HG03196 (cell line): Measurements from ENCODE around the gene MRM3.
"Not testable (repeated sequence)": the region's sequence is repeated elsewhere in the genome, so short reads cannot be mapped to it uniquely, and the experiment has no call there.

Experiments used
- ATAC-seq: cut with Tn5 transposase; IDR thresholded peaks from one replicate; pipeline ENCODE4 v1.9.1; 2021; ENCODE audit not compliant: unreplicated experiment

MRM3 gene

GRCh38 chr17:781805-782731 lies at the start of gene MRM3, which contains the start of gene GLOD4:
TSS of gene MRM3 (plus strand) at chr17:782353. CDS start at chr17:782379, 26 bp downstream.
TSS of gene GLOD4 (minus strand) at chr17:782280. CDS start at chr17:782255, 25 bp downstream.
- peak; percentile 84 for ATAC-seq

GRCh38 chr17:732902-733720 lies 49.0 kb upstream of the MRM3 start:
- ATAC-seq, result peak; percentile 19

DNA sequence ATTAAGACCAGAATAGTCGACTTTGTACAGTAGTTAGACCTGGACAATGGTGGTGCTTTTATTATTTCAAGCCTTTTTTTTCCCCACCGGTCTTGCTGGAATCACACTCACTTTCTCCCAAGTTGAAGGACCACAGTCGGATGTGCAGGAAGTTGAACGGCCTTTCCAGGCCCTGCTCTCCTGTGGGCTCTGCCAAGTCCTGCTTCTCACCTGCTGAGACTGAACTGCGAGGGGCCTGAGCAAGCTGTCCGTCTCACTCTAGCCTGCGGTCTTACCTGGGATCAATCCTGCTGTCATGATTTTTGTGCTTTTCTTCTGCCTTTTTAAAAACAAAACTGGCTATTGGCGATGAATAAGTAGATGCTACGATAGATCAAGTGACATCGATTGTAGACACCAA lies 48.4 kb upstream of the MRM3 start:
- no peak for ATAC-seq

GRCh38 chr17:737561-738113 lies 44.5 kb upstream of the MRM3 start:
- ATAC-seq, result no peak

DNA sequence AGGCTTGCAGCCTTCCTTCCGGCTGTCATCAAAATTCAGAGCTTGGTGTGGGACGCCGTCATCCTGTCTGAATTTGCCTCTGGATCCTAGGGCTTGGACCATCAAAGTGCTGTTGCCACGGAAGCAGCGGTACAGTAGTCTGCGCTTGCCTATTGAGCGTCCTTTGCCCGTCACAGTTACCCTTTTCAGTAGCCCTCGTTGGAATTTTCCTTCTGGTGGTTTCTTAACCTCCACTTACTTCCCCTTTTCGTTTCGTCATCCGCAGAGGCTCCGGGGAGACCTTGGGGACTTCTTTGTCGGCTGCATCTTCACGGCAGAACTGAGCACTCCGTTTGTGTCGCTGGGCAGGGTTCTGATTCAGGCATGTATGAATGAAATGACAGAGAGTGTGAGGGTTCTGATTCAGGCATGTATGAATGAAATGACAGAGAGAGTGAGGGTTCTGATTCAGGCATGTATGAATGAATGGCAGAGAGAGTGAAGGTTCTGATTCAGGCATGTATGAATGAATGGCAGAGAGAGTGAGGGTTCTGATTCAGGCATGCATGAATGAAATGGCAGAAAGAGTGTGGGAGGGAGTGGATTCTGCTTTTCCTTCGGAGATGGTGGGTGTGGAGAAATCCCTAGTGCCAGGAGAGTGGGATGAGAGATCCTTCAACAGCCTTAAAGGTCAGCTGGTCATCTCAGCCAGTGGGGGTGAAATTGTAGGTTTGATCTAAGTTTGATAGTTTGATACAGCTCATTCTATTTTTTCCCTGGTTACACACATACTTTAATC lies 41.7 kb upstream of the MRM3 start:
- ATAC-seq, result peak; percentile 49

DNA sequence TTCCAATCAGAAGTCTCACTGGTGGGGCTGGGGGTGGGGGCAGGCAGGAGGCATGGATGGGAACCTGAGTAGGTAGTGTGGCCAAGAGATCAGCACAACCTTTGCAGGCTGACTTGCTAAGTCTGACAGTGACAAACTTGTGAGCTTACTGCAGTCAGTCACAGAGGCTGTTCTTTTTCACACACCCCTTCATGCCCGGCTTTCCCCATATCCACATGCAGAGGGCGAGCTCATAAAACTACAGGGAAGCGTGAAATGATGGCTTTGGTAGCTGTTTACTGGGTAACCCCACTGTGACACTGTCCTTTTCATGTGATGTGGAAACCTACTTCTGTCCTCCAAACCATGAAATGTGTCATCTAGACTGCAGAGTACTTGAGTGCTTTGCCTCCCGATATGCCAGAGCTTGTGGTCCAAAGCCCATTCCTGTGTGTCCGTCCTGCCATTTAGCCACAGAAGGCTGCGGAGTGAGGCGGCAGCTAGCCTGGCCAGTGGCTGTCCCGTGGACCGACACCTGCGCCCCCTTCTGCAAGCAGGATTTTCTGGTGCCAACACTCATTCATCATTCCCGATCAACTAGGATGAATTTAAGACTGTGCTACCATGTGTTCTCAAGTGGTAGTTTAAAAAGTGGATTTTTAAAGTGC lies 39.9 kb upstream of the MRM3 start:
- no peak for ATAC-seq

- ATAC-seq, result no peak
These were observed 39.0 kb upstream of the MRM3 start for GRCh38 chr17:743139-743538.

DNA sequence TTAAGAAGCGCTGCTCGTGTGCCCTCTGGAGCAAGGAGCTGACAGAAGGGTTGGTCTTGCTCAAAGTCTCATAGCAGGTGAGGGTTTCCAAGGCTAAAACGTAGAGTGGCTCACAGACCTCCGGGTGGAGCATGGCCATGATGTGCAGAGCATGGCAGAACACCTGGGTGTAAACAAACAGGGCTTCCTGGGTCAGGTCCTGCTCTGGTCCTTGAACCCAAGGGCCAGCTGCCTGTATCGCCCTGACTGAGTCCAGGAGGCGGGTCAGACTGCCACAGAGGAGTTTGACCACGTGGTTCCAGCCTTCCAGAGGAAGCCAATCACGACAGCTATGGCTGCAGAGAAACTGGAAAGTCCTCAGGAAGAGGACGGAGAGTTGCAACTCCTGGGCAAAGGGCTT lies 37.2 kb upstream of the MRM3 start:
- ATAC-seq, result no peak

GRCh38 chr17:745406-745805 lies 36.7 kb upstream of the MRM3 start:
- ATAC-seq, result no peak

DNA sequence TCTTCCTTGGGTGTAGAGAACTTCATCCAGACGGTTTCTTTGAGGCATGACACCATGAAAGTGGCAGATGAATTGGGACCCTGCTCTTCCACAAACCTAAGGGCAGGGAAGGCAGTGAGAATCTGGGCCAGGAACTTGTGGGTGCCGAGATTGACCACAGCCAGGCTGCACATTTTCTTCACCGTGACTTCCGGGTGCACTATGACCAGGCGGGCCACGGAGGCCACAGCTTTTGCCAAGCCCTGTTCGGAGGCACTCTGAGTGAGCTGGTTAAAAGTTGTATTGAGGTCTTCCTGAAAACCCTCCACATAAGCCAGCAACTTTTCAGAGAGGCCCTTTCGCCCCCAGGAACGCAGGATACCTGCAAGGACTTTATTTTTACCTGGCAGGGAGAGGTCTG lies 36.0 kb upstream of the MRM3 start:
- ATAC-seq, result no peak

- no peak for ATAC-seq
These were observed 35.1 kb upstream of the MRM3 start for GRCh38 chr17:746783-747629.

- not testable (repeated sequence) for ATAC-seq
These were observed 33.5 kb upstream of the MRM3 start for GRCh38 chr17:748604-749003.

GRCh38 chr17:749359-749758 lies 32.8 kb upstream of the MRM3 start:
- ATAC-seq, result not testable (repeated sequence)

GRCh38 chr17:750431-751037 lies 31.6 kb upstream of the MRM3 start:
- ATAC-seq, result no peak

GRCh38 chr17:751269-752001 lies 30.7 kb upstream of the MRM3 start:
- peak; percentile 37 for ATAC-seq

DNA sequence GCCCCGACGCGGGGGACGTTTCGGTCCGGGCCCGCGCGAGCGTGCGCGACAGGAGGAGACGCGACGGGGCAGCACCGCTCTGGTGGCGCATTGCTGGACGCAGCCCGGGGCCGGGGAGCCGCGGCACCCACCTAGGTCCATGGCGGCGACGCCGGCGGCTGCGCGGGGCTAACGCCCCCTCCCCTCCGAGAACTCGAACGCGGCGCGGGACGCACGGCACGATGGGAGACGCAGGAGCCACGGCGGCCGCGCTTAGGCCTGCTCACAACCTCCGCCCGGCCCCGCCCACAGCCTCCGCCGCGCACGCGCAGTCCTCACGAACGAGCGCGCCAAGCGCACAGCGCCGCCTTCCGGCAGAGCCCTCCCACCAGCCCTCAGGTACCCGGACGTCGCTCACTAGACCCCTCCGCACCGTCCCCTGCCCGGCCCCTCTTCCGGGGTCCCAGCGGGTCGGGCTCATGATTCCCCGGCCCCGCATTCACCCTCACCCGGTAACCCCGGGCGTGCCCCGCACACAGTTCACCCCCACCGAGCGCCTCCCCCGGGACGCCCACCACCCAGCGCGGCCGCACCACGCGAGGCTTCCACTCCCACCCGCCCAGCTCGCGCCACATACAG lies 30.0 kb upstream of the MRM3 start, which contains the start of gene GEMIN4:
GEMIN4 (minus strand) TSS at position 263 of the 618 bp plus-strand sequence; CDS start at position 141, 122 bp downstream.
- ATAC-seq, result peak; percentile 84

GRCh38 chr17:752620-753219 lies 29.4 kb upstream of the MRM3 start:
- no peak for ATAC-seq
